Ishikawa (cell line): ENCODE measurements around the gene ANKRD1.

ENCODE experiments used
- EP300 ChIP-seq: IDR thresholded peaks from 2 replicates; pipeline ENCODE4 v1.6.1; 2012; ENCODE audit warnings: borderline replicate concordance
- FOXM1 ChIP-seq: IDR thresholded peaks from 2 replicates; pipeline ENCODE4 v1.6.1; 2012; ENCODE audit warnings: low read depth, borderline replicate concordance
- RAD21 ChIP-seq: IDR thresholded peaks from 2 replicates; pipeline ENCODE4 v1.6.1; 2012; ENCODE audit warnings: low read depth
- TAF1 ChIP-seq: IDR thresholded peaks from 2 replicates; pipeline ENCODE4 v1.6.1; 2012; ENCODE audit warnings: low read depth, mild to moderate bottlenecking
- TCF12 ChIP-seq: IDR thresholded peaks from 2 replicates; pipeline ENCODE4 v1.6.1; 2012; ENCODE audit warnings: low read depth
- TF ChIP-seq, protein P1 (sequence below): IDR thresholded peaks from 2 replicates; pipeline ENCODE4 v1.6.1; 2012; ENCODE audit warnings: low read depth, mild to moderate bottlenecking
- TF ChIP-seq, protein P2 (sequence below): IDR thresholded peaks from 2 replicates; pipeline ENCODE4 v1.6.1; 2012
- TF ChIP-seq, protein P3 (sequence below): IDR thresholded peaks from 2 replicates; pipeline ENCODE4 v1.6.1; 2012

DNA sequence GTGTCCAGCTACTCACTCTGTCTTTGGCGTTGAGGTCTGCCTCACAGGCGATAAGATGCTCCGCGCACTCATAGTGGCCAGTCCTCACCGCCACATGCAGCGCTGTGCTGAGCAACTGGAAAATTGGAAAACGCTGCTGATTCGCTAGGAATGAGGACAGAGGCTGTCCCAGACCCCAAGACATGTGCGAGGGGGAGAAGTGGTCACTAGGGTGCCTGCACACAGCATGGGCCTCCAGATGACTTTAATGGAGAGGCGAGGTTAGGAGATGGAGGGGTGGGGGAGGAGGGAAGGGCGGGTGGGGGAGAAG lies 5.2 kb downstream of the ANKRD1 start:
- TF ChIP-seq, protein P1, sequence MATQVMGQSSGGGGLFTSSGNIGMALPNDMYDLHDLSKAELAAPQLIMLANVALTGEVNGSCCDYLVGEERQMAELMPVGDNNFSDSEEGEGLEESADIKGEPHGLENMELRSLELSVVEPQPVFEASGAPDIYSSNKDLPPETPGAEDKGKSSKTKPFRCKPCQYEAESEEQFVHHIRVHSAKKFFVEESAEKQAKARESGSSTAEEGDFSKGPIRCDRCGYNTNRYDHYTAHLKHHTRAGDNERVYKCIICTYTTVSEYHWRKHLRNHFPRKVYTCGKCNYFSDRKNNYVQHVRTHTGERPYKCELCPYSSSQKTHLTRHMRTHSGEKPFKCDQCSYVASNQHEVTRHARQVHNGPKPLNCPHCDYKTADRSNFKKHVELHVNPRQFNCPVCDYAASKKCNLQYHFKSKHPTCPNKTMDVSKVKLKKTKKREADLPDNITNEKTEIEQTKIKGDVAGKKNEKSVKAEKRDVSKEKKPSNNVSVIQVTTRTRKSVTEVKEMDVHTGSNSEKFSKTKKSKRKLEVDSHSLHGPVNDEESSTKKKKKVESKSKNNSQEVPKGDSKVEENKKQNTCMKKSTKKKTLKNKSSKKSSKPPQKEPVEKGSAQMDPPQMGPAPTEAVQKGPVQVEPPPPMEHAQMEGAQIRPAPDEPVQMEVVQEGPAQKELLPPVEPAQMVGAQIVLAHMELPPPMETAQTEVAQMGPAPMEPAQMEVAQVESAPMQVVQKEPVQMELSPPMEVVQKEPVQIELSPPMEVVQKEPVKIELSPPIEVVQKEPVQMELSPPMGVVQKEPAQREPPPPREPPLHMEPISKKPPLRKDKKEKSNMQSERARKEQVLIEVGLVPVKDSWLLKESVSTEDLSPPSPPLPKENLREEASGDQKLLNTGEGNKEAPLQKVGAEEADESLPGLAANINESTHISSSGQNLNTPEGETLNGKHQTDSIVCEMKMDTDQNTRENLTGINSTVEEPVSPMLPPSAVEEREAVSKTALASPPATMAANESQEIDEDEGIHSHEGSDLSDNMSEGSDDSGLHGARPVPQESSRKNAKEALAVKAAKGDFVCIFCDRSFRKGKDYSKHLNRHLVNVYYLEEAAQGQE: no peak
- no peak for TF ChIP-seq TAF1
- TF ChIP-seq RAD21: no peak
- no peak for TF ChIP-seq EP300
- TF ChIP-seq, protein P2, sequence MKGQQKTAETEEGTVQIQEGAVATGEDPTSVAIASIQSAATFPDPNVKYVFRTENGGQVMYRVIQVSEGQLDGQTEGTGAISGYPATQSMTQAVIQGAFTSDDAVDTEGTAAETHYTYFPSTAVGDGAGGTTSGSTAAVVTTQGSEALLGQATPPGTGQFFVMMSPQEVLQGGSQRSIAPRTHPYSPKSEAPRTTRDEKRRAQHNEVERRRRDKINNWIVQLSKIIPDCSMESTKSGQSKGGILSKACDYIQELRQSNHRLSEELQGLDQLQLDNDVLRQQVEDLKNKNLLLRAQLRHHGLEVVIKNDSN: no peak
- TF ChIP-seq FOXM1: no peak
- TF ChIP-seq, protein P3, sequence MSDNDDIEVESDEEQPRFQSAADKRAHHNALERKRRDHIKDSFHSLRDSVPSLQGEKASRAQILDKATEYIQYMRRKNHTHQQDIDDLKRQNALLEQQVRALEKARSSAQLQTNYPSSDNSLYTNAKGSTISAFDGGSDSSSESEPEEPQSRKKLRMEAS: no peak
- no peak for TF ChIP-seq TCF12
